GF-D8 (cell line): ENCODE data around the gene HEPACAM2.
A peak's percentile ranks its signal among the peaks of the same experiment; 100 is the strongest.

Source experiments
- DNase-seq: peaks from one replicate; lab custom pipeline; 2025; lab: John Stamatoyannopoulos, UW

Gene HEPACAM2

DNA sequence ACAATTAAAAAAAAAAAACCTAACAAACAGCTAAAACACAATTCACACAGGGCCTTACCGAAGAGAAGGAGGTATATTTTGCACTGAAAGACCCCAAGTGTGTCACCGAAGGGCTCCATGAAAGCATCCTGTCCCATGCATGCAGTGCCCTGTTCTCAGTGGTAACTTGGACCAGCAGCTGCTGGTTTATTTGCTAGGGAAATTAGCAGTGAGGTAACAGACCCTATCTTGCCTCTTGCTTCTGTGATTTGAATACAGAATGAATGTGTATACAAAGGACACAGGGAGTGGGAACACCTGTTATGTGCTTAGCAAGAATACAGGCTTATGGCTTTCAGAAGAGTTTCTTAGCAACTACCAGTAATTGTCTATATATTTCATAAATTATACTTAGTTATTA, at the start of gene HEPACAM2:
Gene HEPACAM2, minus strand, starts transcription at position 160 of the 400 bp plus-strand sequence.
- no peak for DNase-seq

DNA sequence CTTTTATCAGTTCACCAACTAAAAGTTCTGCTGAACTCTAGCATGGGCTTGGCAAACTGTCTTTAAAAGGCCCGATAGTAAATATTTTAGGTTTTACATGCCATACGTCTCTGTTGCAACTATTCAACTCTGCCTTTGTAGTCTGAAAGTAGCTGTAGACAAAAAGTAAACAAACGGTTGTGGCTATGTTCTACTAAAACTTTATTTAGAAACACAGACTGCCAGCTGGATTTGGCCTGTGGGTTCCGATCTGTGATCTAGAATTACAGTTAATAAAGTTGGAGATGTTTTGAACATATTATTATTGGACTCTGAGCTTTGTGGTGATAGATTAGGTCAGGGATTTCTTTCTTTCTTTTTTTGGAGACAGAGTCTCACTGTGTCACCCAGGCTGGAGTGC, 39.0 kb upstream of the HEPACAM2 start:
- DNase-seq: no peak

DNA sequence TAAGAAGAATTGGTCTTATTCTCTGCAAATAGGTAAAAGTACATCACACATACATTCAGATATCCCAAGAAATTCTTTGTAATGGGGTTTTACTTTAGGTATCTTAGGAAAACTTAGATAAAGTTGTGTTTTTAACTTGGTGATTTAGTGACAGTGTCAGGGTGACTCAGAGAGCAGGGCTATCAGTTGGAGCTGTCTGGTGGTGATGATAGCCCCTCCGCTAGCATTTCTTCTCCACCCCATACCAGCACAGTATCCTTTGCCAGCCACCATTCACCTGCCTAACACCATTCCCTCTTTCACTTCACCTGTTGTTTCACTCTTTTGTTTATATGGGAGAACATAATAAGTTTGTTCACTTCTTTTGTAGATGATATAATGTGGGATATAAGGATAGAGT, 36.3 kb upstream of the HEPACAM2 start:
- DNase-seq: no peak

DNA sequence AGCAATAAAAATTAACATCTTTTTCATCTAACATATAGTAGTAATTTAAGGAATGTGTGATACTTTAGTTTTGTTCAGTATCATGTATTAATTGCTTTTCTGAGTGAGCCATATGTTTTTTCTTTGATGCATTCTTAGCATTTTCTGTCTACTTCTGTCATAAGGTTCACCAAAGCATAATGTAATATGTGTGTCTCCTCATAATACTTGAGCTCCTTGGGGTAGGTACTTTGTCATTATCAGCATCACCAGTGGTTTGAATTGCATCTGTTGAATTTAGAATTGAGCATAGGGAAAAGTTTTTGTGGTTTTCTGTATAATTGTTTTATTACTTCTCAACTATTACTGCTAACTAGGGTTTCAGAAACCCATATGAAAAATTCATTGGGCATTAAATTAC, 32.4 kb upstream of the HEPACAM2 start:
- no peak for DNase-seq

DNA sequence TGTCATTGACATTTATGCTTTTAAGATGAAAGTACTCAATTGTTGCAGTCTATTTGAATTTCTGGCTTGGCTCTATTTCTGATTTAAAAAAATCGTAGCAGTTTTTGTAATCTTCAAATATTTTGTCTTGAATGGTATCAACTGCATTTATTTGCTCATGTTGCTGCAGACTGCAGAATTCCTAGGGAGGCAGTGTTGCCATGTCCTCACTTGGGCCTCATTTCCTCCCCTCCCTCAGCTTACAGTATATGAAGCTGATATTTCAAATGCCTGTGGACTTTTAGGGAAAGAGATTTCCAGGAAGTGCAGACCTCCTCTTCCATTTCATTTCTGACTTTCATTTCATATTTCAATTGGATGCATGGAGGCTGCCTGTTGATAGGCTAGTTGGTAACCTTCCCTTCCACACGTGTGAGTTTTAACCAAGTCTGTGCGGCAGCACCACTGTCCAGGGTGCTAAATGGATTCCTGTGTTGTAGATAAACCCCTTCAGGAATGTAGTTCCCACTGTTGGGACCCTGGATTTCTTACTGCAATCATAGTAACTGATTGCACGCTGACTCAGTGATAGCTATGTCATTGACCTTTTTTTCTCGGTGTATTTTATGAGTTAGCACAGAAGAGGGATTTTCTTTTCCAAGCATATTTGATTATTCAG, 23.4 kb upstream of the HEPACAM2 start:
- DNase-seq: no peak

DNA sequence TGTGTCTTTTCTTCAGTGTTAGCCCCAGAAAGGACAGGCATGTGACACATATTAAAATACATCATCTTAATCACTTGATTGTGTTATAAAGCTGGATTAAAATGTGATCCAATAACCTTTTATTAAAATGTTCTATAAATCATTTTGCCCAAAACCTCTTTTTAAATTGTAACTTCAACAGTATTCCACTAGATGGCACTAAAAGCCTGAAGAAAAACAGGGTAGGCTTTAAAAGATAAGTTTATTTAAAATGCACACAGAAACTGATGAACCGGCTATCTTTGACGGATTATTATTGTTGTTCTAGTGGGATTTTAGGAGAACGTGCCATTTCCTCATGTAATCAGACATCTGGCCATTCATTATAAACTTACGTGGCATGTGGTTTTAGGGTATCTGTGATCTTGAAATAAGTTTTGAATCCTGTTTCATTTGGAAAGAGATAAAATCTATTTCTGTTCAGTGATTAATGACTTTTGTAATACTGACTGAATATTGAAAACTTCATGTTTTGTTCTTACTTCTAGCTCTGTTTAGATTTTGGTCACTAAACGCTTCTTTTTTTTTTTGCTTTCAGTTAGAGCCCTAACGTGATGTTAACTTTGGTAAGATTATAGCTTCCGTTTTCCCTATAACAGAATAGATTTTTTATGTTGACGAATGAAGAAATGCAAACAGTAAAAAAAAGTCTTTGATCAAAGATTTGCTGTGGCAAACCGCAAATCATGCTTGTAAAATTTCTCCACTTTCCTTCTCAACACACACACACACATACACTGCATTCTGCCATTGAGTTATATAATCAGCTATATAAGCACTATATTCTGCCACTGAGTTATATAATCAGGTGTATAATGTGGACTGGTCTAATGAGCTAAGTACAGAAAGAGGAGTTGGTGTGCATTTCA, 19.5 kb upstream of the HEPACAM2 start:
- peak; percentile 58 for DNase-seq

DNA sequence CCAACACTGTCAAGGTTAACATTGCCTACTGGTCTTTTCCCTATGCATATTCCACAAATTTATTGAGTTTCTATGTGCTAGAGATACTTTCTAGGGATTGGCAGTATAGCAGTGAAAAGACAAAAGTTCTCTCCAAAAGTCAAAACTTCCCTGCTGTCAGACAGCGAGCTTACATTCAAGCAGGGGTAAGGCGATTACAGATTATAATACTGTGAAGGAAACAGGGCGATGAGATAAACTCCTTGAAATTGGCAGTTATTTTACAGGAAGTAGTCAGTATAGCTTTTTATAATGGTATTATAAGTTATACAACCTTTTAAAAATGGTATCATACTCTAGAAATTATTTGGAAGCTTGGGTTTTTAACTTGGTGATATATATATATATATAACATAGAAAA, 15.8 kb upstream of the HEPACAM2 start:
- no peak for DNase-seq

DNA sequence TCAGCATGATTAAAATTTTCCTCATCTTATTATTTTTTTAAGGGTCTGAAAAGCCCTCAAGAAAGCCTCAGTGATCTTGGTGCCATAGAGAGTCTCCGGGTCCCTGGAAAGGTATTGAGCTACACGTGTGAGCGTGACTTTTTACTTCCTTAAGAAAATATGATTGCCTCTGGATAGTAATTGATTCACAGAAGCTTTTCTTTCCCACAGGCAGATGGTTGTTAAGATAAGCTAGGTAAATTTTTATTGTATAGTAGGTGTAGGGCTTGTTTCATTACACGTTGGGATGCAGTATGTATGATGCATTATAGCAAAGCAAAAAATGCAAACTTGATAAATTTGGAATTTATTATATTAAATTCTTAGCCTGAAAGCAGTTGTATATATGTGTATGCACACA, 13.6 kb upstream of the HEPACAM2 start:
- DNase-seq: no peak

DNA sequence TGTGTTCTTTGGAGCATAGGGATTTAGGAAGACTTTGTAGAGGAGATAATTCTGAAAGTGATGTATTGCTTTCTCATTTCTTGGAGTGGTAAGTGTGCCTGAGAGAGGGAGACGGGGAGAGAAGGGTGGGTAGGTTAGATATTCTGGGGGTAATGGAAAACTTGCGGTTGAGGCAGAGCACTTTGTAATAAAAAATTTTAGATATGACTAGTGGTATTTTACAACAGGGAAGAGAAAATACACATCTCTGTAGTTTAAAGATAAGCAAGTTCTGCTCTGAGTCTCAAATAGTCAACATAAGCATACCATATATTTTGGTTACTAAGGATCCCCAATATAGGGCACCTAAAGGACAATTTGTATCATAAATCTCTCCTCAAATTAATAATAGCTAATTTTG, 12.5 kb upstream of the HEPACAM2 start:
- no peak for DNase-seq

DNA sequence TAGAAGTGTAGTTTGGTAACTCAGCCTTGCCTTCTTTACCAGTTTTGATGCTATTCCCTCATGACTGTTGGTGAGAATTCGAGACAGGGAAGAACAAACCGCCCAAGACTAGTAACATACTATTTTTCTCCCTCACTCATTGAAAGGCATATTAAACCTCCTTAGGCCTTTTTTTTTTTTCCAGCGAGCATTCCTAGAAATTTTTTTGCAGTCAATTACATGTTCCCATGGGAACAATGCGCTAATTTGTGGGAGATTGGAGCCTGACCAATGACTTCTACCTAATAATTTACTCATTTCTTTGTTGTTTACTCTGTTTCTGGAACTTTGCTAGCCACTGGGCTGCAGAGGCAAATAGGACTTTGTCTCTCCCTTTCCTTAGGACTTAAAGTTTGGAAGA, 11.9 kb upstream of the HEPACAM2 start:
- no peak for DNase-seq

DNA sequence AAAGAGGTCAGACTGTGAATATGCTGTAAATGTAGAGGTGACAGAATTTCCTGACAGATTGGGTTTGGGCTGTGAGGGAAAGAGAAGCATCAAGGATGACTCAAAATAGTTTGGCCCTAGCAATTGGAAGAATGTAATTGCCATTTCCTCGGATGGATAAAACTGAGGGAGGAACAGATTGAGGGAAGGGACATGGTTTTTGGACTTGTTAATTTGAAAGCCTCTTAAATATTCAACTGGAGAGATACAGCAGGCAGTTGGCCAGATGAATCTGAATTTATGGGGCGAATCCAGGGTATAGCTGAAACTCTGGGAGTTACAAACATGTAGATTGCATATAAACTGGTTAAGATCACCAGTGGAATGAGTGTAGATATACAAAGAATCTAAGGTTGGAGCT, 9.3 kb upstream of the HEPACAM2 start:
- no peak for DNase-seq

DNA sequence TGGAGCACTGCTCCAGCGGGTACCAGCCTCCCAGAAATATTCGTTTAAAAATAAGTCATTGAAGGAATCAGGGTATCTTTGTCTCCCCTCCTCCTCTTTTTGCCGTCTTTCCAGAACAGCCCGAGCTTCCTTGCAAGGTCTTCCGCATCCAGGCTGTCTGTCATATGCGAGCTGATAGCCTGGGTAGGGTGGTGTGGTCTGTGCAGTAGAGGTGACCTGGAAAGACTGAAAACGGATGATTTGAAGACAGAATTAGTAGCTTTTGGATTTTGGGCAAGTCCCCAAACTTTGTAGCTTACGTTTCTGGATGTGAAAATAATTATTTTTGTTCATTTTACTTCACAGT, 6.4 kb upstream of the HEPACAM2 start:
- DNase-seq: no peak

DNA sequence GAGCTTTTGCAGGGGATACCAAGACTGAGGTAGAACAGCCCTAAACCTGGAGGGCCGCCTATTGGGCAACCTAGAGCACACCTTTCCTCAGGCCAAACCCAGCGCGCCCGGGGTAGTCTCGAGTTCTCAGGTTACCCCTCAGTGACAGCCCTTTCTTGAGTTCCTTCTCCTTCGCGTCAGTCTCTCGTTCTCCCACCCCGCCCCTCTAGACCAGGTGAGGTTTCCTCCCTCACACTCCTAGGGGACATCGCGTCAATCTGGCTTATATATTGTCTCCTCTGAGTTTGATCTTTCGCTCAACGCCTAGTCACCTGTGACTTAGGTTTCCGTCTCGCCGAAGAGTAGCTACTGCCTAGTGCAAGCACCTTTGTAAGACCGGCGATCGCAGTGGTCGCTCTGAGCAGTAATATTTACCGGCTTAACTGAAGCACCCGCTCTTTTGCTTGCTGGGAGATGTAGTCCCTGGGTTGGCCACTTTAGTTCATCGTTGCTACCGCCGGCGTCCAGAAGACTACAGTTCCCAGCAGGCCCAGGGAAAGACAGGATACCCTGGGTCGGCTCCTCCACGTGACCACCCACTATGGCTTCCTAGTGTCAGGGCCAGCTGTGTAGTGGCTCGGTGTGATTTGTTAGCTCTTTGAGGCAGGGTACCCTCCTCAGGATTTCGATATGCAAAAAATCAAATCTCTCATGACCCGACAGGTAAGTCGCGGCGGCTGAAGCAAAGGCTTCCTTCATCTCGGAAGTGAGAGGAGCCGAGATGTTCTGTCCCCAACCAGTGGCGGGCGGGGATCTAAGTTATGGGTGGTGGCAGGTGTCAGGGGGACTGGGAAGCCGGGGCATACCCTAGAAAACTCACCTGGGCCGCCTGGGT, 5.8 kb upstream of the HEPACAM2 start, which contains the start of gene VPS50:
Gene VPS50, plus strand, starts transcription at position 568 of the 874 bp plus-strand sequence. Its CDS starts 102 bp downstream, at position 670.
- DNase-seq: peak; percentile 92

DNA sequence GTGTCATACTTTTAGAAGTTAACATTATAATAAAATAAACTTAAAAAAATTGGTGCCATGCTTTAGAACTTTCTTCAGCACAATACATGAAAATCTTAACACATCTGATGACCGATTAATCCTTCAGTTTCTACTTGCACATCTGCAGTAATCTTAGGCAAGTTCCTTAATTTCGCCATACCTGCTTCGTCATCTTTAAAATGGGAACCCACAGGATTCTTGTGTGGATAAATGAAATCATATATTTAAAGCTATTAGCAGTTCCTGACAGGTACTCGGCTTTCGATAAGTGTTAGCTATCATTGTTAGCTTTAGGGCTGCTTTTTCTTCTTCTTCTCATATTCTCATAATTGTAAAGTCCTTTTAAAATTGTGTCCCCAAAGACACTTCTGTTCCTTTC, 5.0 kb upstream of the HEPACAM2 start:
- DNase-seq: peak; percentile 20

DNA sequence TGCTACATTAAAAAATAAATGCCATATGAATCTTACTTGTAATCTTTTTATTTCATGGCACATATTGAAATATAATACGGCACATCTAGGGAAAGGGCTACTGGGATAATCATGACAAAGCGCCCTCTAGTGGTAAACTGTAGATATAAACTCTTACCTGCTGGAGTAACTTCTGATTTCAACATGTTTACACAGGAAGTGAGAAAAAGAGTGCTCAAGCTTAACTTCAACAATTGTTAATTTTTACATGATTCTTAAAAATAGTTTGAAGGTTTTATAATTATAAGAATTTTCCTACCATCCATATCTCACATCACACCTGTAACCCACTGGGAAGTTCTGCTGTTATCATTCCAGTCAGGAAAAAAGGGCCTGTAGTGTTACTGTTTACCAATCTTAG, 2.0 kb upstream of the HEPACAM2 start:
- peak; percentile 9 for DNase-seq

DNA sequence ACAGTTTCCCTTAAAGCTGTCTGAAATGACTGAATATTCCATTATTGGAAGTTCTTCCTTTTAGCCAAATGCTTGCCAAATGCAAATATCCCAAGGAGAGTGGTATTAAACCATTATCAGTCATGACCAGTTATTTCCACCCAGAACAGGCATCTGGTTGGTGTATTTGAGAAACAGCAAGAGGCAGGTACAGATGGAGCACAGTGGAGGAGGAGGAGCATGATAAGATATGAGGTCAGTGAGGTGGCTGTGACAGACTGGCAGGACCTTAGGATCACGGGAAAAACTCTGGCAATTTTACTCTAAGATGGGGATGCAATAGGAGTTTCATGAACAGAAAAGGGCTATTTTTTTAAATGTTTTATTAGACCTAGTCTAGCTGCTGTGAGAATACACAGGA, 6.4 kb downstream of the HEPACAM2 start:
- DNase-seq: no peak

DNA sequence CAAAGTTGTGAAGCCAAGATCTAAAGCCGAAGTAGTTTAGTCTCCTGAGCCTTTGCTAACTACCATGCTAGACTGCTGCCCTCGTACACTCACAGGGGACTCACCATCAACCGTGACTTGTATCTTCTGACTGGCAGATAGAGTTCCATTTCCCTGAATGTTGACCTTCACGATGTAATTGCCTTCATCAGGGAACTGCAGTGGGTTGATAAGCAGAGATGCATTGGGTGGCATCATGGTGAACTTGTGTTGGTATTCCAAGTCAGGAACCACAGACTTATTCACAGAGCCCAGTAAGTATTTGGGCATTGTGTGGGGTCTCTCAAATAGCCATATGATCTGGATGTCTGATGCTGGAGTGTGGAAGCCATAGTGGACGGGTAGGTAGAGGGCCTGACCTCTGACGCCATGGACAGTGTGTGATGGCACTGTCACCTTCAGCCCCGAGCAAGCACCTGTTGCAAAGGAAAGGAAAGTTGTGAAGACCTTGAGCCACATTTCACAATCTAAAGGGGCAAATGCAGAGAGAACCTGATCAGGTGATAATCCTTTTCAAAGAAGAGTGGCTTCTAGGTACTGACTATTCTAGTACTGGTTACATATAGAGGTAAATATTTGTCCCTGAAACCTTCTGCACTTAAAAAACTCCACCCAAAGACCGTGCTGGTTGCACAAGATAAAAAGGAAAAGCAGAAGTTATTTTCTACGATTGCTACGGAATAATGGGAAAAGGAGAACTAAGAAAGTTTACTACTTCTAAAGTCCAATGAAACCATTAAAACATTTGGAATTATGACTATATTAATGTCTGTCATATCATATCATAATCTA, 7.1 kb downstream of the HEPACAM2 start:
- DNase-seq: no peak

DNA sequence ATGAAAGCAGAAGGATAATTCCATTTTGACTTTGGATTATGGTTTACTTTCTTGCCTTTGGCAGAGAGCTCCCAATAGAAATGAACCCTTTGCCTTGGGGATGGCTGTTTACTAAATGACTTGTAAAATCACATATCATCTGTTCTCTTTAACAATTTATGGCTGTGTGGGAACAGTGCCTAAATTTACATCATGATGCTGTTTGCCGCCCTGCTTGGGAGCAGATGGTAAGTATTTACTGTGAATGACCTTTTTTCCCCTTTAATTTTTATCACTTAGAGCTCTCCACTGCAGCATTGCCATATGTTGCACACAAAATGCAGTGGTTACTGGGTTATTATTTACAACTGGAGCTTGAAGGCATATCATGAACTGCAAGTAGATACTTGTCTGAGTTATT, 13.4 kb downstream of the HEPACAM2 start:
- DNase-seq: no peak

DNA sequence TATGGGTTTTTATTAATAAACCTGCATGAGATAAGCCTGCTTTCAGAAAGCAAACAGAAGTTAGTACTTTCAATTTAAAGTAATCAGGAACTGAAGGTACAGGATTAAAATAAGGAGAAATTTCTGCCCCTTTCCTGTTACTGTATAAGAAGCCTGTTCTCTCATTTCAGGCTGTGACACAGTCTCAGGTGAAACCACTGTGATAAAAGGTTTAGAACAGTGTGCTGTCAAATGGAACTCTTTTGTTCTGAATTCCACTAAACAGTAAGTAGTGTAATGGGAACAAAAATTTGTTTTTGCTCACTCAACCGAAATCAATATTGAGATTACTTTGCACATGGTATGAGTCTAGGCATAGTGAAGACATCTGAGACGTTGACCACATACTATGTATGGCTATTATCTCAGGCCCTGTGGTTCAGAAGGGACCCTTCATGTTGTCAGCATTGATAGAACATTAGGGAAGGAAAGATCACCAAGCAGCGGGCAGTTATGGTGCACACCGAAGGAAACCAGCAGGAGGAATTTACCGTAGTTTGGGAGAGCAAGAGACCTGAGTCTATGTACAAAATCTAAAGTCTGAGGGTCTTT, 14.9 kb downstream of the HEPACAM2 start:
- DNase-seq: no peak

DNA sequence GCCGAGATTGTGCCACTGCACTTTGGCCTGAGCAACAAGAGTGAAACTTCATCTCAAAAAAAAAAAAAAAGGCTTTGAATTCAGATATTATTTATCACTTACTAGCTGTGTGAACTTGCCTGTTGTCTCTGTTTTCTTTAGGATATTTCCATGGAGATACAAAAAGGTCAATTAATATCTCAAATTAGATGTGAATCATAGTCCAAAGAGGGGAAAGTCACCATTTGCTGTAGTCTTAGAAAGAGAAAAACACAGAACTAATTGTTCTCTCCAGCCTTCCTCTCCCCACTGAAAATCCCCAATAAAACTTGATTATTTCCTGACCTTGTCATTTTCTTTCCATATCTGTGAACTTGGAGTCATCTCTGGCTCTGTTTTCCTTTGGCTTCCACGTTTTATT, 21.2 kb downstream of the HEPACAM2 start:
- no peak for DNase-seq

DNA sequence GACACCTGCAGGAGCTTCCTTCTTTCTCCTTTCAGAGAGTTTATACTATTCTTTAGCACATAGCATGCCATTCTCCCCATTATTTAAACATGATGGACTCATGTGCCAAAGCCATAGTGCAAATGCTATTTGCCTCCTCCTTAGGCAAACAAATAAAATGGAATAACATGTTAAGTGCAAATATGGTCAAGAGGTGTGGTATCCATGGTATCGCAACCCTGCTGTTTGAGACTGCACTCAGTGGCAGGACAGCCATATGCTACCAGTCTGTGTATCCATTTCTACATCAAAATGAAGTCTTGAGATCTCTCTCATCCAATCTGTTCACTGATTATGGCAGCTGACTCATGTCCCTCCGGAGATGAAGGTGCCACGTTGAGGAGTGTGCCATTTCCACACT, 22.8 kb downstream of the HEPACAM2 start:
- DNase-seq: no peak
